Central memory CD8-positive, alpha-beta T cell (primary cell): ENCODE results near the gene SACM1L.
"Not testable (repeated sequence)": the region's sequence is repeated elsewhere in the genome, so short reads cannot be mapped to it uniquely, and the experiment has no call there.

Experiments used
- ATAC-seq: fragments of 150-1000 bp; cut with Tn5 transposase; replicated peaks from 2 replicates; pipeline ENCODE4 v1.10.0; 2022; ENCODE audit warnings: mild to moderate bottlenecking, moderate FRiP score, moderate number of reproducible peaks; ENCODE audit not compliant: poor library complexity, severe bottlenecking; ENCODE audit errors: extremely low read depth
- DNase-seq, 2 donors: peaks; one replicate each; pipeline ENCODE4 v3.0.0; 2021; ENCODE audit warnings: low spot score in 2 of 2
- H3K27ac Mint-ChIP-seq: one replicate; pipeline ENCODE4 v1.8.0; 2022; ENCODE audit warnings: low read depth, mild to moderate bottlenecking, moderate library complexity, mixed read lengths
- H3K27me3 Mint-ChIP-seq: one replicate; pipeline ENCODE4 v1.8.0; 2022; ENCODE audit warnings: mixed read lengths
- H3K36me3 Mint-ChIP-seq: one replicate; pipeline ENCODE4 v1.8.0; 2022; ENCODE audit warnings: mild to moderate bottlenecking, moderate library complexity, mixed read lengths; ENCODE audit not compliant: insufficient read depth
- H3K4me1 Mint-ChIP-seq: one replicate; pipeline ENCODE4 v1.8.0; 2022; ENCODE audit warnings: mixed read lengths
- H3K4me3 Mint-ChIP-seq: one replicate; pipeline ENCODE4 v1.8.0; 2022; ENCODE audit warnings: mild to moderate bottlenecking, moderate library complexity, mixed read lengths
- H3K9me3 Mint-ChIP-seq: one replicate; pipeline ENCODE4 v1.8.0; 2022; ENCODE audit warnings: mixed read lengths

The SACM1L gene

DNA sequence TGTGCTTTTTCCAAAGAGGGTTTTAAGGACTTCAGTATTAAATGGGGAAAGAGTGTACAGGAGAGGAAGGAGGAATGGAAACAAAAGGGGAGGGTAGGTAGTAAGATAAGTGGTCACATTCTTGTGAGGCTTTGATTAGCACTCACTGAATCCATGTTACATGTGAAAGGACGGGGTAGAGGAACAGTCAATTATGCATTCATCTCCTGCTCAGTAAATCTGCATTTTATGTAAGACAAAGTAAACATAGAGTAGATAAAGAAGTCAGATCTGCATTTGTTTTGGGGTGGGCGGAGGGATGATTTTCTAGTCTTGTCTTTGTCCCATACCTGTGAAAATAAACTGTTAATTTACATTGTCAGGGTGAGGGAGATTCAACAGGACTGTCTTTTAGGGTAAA is 50.8 kb downstream of the SACM1L start:
- Mint-ChIP-seq H3K4me1 (peaks cover 38% of the 10 kb centered on the region), H3K27me3 (no peaks in the 10 kb centered on the region), H3K36me3 (peaks cover 69% of the 10 kb centered on the region), H3K4me3 (no peak overlapping the region), H3K9me3 (no peaks in the 10 kb centered on the region), H3K27ac (peak overlapping the region; percentile 26)
- DNase-seq = no peak
- no peak for ATAC-seq

DNA sequence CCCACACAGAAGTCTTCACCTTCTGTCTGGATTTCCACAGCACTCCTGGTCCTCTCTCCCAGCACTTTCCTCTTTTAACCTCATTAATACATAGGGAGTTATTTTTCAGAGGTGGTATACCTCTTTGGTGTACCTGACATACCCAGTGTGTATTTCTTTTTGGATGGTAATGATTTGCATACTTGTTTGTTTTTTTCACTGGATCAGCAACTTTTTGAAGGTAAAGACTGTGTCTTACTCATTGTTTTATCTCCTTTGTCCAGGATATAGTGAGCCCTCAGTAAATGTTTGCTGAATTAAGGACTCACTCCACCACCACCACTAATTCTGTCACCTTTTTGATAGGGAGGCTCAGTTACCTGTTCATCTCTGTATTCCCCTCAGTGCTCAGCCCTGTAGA is 52.1 kb downstream of the SACM1L start:
- peaks cover 38% of the 10 kb centered on the region for H3K4me1 Mint-ChIP-seq

DNA sequence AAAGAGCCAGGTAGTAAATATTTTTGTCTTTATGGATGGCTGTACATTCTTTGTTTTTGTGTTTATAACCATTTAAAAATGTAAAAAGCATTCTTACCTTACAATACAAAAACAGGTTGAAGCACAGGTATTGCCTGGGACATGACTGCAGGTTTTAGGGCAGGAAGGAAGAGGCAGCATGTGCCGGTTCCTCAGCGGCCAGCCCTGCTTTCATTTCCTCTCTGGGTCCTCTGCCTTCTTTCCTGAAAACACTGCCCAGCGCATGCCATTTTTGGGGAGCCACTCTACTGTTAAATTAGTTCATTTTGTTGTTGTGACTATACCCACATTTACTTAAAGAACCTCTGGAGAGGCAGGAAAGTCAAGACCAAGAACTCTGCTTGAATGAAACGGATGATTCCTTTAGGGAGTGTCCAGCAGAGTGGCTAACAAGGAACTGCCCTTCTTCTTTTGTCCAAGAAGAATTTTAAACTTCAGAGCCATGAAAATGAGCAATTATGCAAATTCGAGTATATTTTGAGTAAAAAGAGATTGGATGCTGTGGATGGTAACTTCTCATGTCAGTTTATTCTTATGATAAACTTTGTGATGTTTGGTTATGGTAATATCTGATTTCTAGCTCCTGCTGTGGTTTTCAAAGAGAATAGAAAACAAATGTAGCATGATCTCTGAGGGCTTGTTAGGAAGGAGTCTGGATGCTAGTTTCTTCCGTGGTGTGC is 52.7 kb downstream of the SACM1L start:
- ATAC-seq (peak; percentile 43), DNase-seq (no peak)
- H3K27ac Mint-ChIP-seq = peak overlapping the region; percentile 67
- H3K9me3 Mint-ChIP-seq = no peaks in the 10 kb centered on the region
- H3K27me3 Mint-ChIP-seq = no peaks in the 10 kb centered on the region
- peaks cover 35% of the 10 kb centered on the region for H3K4me1 Mint-ChIP-seq
- no peak overlapping the region for H3K4me3 Mint-ChIP-seq
- peaks cover 58% of the 10 kb centered on the region for H3K36me3 Mint-ChIP-seq

More for the DNA sequence above, 52.1 kb downstream of the SACM1L start:
- ATAC-seq (no peak), DNase-seq (no peak)
- no peaks in the 10 kb centered on the region for H3K9me3 Mint-ChIP-seq
- H3K36me3 Mint-ChIP-seq = peaks cover 62% of the 10 kb centered on the region
- H3K27me3 Mint-ChIP-seq = no peaks in the 10 kb centered on the region
- peak overlapping the region; percentile 67 for H3K27ac Mint-ChIP-seq
- no peak overlapping the region for H3K4me3 Mint-ChIP-seq

DNA sequence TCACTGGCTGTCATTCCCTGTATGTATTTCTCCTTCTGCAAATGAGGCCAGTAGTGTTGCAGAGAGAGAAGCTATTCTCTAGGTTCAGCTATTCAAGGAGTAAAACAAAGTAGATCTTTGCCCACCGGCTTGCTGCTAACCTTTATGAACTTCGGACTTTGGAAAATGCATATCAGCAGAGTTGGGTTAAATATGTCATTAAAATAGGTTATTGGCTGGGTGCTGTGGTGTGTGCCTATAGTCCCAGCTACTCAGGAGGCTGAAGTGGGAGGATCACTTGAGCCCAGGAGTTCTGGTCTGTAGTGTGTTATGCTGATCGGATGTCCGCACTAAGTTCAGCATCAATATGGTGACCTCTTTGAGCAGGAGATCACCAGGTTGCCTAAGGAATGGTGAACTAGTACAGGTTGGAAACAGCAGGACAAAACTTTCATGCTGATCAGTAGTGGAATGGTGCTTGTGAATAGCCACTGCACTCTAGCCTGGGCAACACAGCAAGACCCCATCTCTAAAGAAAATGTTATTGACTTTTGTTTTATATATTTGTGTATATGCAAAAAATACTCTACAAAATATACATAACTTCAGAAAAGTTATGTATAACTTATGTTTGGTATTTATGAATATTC is 53.4 kb downstream of the SACM1L start:
- DNase-seq (no peak), ATAC-seq (no peak)
- Mint-ChIP-seq H3K4me3 (no peak overlapping the region), H3K36me3 (peaks cover 52% of the 10 kb centered on the region), H3K27ac (peak overlapping the region; percentile 67), H3K4me1 (peaks cover 32% of the 10 kb centered on the region), H3K27me3 (no peaks in the 10 kb centered on the region), H3K9me3 (no peaks in the 10 kb centered on the region)

DNA sequence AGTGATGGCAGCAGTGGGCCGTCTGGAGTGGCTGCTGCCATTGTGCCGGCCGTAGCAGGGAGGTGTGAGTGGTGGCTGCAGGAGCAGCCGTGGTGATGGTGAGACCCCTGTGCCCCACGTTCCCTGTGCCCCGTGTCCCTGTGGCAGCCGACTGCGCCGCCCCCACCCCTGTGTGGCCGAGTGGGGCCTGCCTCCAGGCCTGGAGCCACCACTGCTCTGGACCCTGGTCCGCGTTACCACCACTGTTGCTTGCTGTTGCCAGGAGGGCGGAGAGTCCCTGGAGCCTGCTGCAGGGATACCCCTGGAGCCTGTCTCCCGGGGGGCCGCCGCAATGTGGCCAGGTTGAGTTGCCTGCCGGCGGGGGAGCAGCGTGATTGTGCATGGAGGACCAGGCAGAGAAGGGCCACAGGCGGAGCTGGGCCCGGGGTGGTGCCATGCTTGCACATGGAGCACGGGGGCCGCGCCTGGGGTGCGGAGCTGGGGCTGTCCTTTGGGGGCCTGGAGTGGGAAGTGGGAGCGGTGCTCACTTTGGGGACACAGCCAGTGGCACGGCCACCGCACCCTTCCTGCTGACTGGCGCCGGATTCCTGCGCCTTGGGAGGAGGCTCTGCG is 57.1 kb downstream of the SACM1L start:
- no peak for DNase-seq
- Mint-ChIP-seq H3K27ac (no peak overlapping the region), H3K36me3 (peaks cover 20% of the 10 kb centered on the region), H3K4me3 (no peak overlapping the region), H3K4me1 (peaks cover 13% of the 10 kb centered on the region), H3K9me3 (no peaks in the 10 kb centered on the region), H3K27me3 (no peaks in the 10 kb centered on the region)
- no peak for ATAC-seq

DNA sequence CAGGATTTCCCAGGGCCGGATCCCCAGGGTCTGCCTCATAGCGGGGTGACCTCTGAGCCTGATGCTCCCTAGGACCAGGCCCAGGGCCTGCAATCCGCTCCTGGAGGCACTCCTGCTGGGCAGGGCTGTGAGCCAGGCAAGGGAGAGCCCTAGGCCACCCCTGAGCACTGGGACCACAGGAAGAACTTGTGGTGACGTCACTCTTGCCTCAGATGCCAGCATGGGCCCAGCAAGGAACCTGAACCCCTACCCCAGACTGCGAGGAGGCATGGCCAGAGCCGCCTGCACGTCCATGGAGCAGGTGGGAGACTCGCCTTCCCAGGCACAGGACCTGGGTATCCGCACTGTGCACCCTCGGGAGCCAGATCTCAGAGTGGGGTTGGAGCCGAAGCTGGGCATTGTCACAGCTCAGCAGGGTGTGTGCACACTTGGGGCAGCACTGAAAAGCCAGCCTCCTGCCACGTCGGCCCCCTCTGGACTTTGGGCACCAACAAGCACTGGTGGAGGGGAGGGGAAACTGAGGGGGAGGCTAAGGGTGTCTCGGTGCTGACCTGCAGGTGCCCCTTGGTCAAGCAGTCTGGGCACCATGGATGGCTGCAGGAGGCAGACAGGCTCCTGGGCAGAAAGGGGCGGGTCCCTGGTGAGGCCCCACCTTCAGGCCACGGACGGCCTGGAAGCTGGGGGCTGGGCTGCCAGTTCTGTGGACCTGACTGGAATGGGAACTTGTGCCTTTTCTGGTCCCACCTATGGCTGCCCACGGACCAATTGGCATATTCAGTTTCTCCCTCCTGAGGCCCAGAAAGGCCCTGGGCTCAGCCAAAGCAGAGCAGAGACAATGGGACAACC is 57.8 kb downstream of the SACM1L start:
- peaks cover 18% of the 10 kb centered on the region for H3K36me3 Mint-ChIP-seq
- H3K4me1 Mint-ChIP-seq = peaks cover 6% of the 10 kb centered on the region
- no peaks in the 10 kb centered on the region for H3K9me3 Mint-ChIP-seq
- H3K4me3 Mint-ChIP-seq = no peak overlapping the region
- H3K27me3 Mint-ChIP-seq = no peaks in the 10 kb centered on the region
- no peak for DNase-seq
- no peak overlapping the region for H3K27ac Mint-ChIP-seq
- ATAC-seq = no peak

DNA sequence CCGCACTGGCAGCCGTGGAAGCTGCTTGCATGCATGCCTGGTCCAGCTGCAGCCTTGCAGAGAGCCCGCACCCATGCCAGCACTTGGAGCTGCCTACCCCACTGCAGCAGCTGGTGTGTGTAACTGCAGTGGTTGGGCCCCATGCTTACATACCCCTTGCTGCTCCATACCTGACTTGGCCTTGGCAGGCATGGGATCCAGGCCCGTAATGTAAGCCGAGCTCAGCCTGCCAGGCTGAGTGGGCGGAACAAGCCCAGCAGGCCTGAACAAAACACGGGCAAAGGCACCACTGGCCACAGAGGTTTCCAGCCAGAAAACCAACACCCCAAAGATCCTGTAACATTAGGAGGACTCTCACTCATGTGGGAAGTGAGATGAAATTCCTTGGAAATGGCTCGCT is 58.9 kb downstream of the SACM1L start:
- Mint-ChIP-seq H3K4me3 (no peak overlapping the region), H3K27me3 (no peaks in the 10 kb centered on the region), H3K4me1 (no peaks in the 10 kb centered on the region), H3K27ac (no peak overlapping the region), H3K36me3 (peaks cover 15% of the 10 kb centered on the region), H3K9me3 (no peaks in the 10 kb centered on the region)
- ATAC-seq (no peak), DNase-seq (no peak)

DNA sequence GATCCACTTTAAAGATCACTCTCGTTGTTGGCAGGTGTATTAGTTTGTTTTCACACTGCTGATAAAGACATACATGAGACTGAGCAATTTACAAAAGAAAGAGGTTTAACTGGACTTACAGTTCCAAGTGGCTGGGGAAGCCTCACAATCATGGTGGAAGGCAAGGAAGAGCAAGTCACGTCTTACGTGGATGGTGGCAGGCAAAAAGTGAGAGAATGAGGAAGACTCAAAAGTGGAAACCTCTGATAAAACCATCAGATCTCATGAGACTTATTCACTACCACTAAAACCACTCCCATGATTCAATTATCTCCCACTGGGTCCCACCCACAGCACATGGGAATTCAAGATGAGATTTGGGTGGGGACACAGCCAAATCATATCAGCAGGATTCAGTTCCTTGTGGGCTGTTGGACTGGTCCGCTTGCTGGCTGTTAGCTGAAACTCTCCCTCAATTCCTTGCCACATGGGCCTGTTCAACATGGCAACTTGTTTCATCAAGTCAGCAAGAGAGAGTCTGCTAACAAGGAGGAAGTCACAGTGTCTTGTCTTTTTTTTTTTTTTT is 59.9 kb downstream of the SACM1L start:
- not testable (repeated sequence) for H3K4me3 Mint-ChIP-seq, ATAC-seq, H3K27ac Mint-ChIP-seq, H3K9me3 Mint-ChIP-seq, DNase-seq, H3K27me3 Mint-ChIP-seq, H3K4me1 Mint-ChIP-seq
- peaks cover 13% of the 10 kb centered on the region for H3K36me3 Mint-ChIP-seq

DNA sequence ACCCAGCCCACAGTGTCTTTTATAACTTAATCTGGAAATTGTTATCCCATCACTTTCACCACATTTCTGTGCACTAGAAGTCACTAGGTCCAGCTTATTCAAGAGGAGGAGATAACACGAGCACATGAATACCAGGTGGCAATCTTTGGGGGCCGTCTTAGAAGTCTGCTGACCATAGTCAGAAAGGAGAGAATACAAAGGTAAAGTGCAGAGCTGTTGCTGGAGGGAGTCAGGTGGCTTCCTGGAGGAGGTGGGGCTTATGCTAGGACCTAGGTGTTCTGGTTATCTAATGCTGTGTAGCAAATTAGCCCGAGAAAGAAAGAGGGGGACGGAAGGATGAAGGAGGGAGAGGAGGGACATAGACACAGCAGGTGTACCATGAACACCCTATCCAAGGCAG is 60.7 kb downstream of the SACM1L start:
- H3K4me3 Mint-ChIP-seq = no peak overlapping the region
- peaks cover 9% of the 10 kb centered on the region for H3K36me3 Mint-ChIP-seq
- no peaks in the 10 kb centered on the region for H3K27me3 Mint-ChIP-seq
- no peak for DNase-seq
- H3K27ac Mint-ChIP-seq = peak overlapping the region; percentile 20
- no peaks in the 10 kb centered on the region for H3K9me3 Mint-ChIP-seq
- no peaks in the 10 kb centered on the region for H3K4me1 Mint-ChIP-seq
- ATAC-seq = no peak

DNA sequence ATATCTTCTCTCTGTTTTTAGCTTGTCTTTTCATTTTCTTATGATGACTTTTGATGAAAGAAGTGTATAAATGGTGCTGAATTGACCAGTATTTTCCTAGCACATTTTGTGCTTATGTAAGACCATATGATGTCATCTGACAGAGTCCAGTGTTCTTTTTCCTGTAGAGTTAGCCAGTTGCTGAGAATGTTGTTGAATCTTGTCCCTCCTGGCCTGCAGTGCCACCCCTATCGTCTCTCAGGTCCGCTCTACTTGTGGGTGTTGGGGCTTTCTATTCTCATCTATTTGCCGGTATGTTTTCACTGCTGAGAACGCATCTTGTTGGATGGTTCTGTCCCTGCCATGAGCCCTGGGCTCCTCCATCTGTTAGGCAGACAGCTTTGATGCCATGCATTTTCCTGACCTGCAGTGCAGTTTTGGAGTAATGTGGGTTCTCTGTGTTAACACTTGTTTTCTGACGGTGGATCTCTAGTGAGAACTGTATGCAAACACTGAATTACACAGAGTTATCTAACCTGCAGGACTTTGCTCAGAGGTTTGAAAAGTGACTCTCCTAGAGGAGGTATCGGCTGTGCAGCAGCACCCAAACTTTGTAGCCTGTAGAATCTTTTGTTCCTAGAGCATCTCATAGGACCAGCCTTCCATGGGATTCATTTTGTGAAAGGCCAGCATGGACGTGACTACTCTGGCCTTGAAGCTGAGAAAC is 62.5 kb downstream of the SACM1L start:
- no peak for DNase-seq
- ATAC-seq = no peak
- Mint-ChIP-seq H3K27me3 (no peaks in the 10 kb centered on the region), H3K4me1 (no peaks in the 10 kb centered on the region), H3K9me3 (no peaks in the 10 kb centered on the region), H3K4me3 (no peak overlapping the region), H3K27ac (no peak overlapping the region), H3K36me3 (peaks cover 2% of the 10 kb centered on the region)

DNA sequence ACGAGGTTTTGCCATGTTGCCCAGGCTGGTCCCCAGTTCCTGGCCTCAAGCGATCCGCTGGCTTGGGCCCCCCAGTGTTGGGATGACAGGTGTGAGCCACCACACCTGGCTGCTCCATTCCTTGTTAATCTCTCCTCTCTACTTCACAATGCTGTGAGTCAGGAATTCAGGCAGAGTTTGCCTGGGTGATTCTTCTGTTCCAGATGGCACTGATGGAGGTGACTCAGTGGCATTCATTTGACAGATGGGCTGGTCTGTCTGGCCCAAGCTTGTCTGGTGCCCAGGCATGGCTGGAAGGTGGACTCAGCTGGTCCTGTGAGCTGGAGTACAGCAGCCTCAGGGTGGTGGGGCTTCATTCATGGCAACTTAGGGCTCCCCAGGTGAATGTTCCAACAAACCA is 63.9 kb downstream of the SACM1L start:
- Mint-ChIP-seq H3K4me3 (no peak overlapping the region), H3K4me1 (no peaks in the 10 kb centered on the region), H3K27me3 (no peaks in the 10 kb centered on the region), H3K27ac (no peak overlapping the region), H3K9me3 (no peaks in the 10 kb centered on the region), H3K36me3 (no peaks in the 10 kb centered on the region)
- DNase-seq (no peak), ATAC-seq (no peak)

DNA sequence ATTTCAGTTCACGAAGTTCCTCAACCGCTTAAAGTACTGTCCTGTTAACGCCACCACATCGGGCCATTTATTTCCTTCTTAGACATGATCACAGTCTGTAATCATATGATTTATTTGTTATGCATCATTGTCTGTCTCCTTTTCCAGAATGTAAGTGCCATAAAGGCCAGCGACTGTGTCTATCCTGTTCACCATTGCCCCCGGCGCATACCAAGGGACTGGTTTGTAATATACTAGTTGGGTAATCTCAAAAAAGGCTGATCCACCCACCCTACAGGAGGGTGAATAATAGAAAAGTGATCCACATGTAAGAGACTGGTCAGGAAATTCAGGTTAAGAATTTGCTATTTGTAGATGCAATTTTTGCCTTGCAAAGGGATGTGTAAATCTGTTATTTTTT is 65.3 kb downstream of the SACM1L start:
- Mint-ChIP-seq H3K36me3 (no peaks in the 10 kb centered on the region), H3K4me3 (no peak overlapping the region), H3K27ac (no peak overlapping the region), H3K4me1 (no peaks in the 10 kb centered on the region), H3K27me3 (no peaks in the 10 kb centered on the region), H3K9me3 (no peaks in the 10 kb centered on the region)
- no peak for ATAC-seq
- DNase-seq = no peak
